A549 (cell line): ENCODE results near the gene TNFAIP3.

Source experiments
- BHLHE40 ChIP-seq: IDR thresholded peaks from 2 replicates; pipeline ENCODE4 v1.6.1; 2012; ENCODE audit warnings: low read depth, low read length, inconsistent platforms
- CTCF ChIP-seq: fragments of >200 bp; sonication (Bioruptor Twin); formaldehyde crosslinking; IDR thresholded peaks from 3 replicates; pipeline ENCODE4 v1.5.1; 2016
- HDAC2 ChIP-seq: fragments of 200-600 bp; sonication (generic); IDR thresholded peaks from 2 replicates; pipeline ENCODE4 v1.6.1; 2016

- TF ChIP-seq CTCF, result no peak
- no peak for TF ChIP-seq BHLHE40
- TF ChIP-seq HDAC2, result no peak
Observed at GRCh38 chr6:137860394-137861005, 6.6 kb upstream of the TNFAIP3 start.
